Measurements from ENCODE around the gene TAC3.

DNA sequence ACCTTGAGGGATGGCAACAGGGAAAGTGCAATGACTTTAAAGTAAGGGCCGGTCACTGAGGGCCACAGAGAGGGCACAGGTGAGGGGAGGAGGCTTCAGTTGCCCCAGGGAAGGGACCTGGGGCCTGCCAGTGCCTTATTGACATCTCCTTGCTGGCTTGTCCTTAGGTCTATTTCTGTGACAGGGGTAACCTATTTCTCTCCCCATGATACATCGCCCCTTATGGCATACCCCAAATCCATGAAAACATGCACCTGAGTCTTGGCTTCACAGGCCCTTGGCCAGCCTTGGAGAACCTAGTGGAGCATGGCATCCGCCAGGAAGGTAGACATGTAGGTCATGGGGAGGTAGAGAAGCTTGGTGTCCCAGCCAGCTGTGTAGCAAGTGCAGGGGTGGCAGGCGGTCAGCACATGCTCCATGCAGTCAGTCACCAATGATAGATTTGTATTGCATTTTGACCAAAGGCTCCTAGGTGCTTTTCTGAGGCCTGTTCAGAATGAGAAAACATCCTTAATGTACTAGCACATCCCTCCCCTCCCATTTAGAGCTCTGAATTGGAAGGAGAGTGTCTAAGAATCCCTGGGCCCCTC lies 35.3 kb downstream of the TAC3 start:
- no peak for TF ChIP-seq POLR2A (IDR thresholded peaks at IDR 0.05)
- TF ChIP-seq, protein P1, sequence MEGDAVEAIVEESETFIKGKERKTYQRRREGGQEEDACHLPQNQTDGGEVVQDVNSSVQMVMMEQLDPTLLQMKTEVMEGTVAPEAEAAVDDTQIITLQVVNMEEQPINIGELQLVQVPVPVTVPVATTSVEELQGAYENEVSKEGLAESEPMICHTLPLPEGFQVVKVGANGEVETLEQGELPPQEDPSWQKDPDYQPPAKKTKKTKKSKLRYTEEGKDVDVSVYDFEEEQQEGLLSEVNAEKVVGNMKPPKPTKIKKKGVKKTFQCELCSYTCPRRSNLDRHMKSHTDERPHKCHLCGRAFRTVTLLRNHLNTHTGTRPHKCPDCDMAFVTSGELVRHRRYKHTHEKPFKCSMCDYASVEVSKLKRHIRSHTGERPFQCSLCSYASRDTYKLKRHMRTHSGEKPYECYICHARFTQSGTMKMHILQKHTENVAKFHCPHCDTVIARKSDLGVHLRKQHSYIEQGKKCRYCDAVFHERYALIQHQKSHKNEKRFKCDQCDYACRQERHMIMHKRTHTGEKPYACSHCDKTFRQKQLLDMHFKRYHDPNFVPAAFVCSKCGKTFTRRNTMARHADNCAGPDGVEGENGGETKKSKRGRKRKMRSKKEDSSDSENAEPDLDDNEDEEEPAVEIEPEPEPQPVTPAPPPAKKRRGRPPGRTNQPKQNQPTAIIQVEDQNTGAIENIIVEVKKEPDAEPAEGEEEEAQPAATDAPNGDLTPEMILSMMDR (IDR thresholded peaks at IDR 0.05), result no peak
- no peak for TF ChIP-seq POLR2AphosphoS5 (IDR thresholded peaks at IDR 0.05)

Measured in sigmoid colon (tissue), 4 donors.